Measurements from ENCODE around the gene IFRD1. TPM values are rescaled to one million over a fixed set of nuclear protein-coding genes. Genes with fewer than 3 reads are reported as not detected.

IFRD1 gene
- total RNA-seq, 2 experiments from 2014 or later, result 33.4 to 36.1 TPM

DNA sequence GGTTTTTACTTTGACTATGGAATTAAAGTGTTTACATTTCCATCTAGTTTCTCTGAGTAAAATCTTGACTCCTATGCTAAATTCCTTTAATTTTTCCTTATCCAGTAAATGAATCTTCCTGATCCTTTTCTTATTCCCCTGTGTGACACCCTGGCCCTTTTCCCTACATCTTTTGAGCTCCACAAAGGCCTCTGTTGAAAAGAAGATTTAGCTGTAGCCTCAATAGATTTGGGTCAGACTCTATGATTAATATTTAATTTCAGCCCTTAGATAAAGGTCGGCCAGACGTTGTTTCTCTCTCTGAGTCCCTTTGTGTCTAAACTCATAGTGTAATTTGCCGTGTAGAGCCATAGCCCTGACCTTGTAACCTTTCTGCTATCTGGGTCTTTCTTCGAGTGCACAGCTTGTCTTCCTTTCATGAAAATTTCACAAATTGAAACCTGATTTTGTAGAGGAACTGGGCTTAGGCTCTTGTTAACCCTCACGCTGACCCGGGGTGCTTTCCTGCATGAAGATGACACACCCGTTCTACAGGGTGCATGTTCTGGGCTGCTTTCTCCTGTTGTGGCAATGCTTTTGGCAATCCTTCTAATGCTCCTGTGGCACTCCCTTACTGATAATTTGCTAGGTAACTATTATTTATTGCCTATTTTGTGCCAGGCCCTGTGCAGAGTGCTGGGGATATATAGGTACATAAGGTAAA is 51.7 kb downstream of the IFRD1 start:
- H3K9me3 Mint-ChIP-seq, result no peaks in the 10 kb centered on the region
- CTCF ChIA-PET, result interaction anchor here (1.0 kb wide), 1 partner anchor 22 kb away, joined by 3 read pairs; no protein-coding TSS in a partner anchor
- no peak for DNase-seq
- H3K27me3 Mint-ChIP-seq, result peaks cover 14% of the 10 kb centered on the region
- H3K4me1 Mint-ChIP-seq, result no peaks in the 10 kb centered on the region
- no peaks in the 10 kb centered on the region for H3K36me3 Mint-ChIP-seq (ENCODE audit: low read depth)
- no peak overlapping the region for H3K27ac Mint-ChIP-seq
- POLR2A ChIA-PET, result no interaction called here
- H3K4me3 Mint-ChIP-seq, result no peak overlapping the region

DNA sequence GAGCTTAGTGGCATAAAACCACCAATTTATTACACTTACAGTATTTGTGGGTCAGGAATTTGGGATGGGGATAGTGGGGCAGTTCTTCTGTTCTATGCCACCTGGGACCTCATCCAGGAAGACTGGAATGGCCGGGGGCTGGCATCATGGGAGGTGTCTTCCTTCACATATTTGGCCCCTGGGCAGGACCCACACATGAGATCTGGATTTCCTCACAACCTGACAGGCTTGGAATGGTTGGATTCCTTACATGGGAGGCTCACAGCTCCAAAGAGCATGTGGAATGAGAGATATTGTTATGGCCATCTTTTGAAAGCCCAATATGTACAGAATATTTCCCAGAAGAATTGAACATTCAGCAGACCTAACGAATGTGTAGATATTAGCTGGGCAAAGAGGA is 52.4 kb downstream of the IFRD1 start:
- POLR2A ChIA-PET, result no interaction called here
- no peaks in the 10 kb centered on the region for H3K36me3 Mint-ChIP-seq (ENCODE audit: low read depth)
- H3K9me3 Mint-ChIP-seq, result no peaks in the 10 kb centered on the region
- H3K27me3 Mint-ChIP-seq, result peaks cover 9% of the 10 kb centered on the region
- no peak overlapping the region for H3K27ac Mint-ChIP-seq
- no peak for DNase-seq
- CTCF ChIA-PET, result no interaction called here
- H3K4me3 Mint-ChIP-seq, result no peak overlapping the region
- no peaks in the 10 kb centered on the region for H3K4me1 Mint-ChIP-seq

DNA sequence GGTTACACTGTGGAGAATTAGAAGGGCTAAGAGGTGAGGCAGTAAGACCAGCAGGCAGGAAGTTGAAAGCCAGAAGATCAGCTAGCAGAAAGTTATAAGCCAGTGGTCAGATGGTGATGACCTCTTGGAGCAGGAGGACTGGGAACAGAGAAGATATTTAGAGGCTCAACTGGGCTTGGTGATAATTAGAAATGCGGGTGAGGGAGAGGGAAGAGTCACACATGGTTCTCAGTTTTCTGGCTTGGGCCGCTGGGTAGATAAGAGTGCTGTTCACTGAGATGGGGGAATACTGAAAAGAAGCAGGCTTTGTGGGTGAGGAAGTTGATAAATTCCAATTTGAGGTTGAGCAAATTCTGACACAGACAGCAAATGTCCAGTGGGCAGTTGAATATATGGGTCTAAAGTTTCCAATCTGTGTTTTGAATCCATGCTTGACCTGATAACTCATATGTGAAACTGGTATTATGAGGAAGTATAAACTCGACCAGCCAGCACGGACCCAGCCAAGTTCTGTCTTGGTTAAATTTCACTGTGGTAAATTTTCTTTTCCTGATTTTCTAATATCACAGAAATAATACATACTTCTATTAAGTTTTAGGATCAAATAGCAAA is 53.2 kb downstream of the IFRD1 start:
- no peak for DNase-seq
- Mint-ChIP-seq H3K27me3 (peaks cover 6% of the 10 kb centered on the region), H3K4me3 (no peak overlapping the region), H3K4me1 (no peaks in the 10 kb centered on the region), H3K27ac (no peak overlapping the region), H3K9me3 (no peaks in the 10 kb centered on the region), H3K36me3 (ENCODE audit: low read depth) (no peaks in the 10 kb centered on the region)
- ChIA-PET CTCF (no interaction called here), POLR2A (no interaction called here)

DNA sequence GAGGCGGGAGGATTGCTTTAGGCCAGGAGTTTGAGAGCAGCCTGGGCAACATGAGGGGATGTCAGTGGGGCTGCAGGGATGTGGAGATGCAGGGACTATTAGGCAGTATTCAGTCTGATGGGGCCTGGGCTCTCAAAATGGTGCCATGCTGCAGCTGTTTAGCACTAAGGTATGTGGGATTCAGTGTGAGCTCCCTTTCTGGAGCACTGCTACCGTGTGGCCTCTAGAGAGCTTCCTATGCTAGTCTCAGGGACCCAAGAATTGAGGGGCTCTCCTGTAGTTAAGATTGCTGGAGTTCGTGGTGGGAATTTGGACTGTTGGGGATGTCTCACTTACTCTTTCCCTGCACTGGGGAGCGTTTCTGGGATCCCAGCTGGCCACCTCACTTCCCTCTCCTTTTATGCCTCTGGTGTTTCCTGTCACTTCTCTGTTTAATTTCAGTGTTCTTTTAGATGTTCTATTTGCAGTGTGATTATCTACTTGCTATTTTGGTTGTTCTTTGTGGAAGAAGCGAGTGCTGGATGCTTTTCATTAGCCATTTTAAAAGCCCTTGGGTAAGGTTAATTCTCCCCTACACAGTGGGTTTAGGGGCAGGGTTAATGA is 53.9 kb downstream of the IFRD1 start:
- Mint-ChIP-seq H3K36me3 (ENCODE audit: low read depth) (no peaks in the 10 kb centered on the region), H3K9me3 (no peaks in the 10 kb centered on the region), H3K4me3 (no peak overlapping the region), H3K27ac (no peak overlapping the region), H3K27me3 (peaks cover 6% of the 10 kb centered on the region), H3K4me1 (no peaks in the 10 kb centered on the region)
- DNase-seq, result no peak
- POLR2A ChIA-PET, result no interaction called here
- CTCF ChIA-PET, result no interaction called here

DNA sequence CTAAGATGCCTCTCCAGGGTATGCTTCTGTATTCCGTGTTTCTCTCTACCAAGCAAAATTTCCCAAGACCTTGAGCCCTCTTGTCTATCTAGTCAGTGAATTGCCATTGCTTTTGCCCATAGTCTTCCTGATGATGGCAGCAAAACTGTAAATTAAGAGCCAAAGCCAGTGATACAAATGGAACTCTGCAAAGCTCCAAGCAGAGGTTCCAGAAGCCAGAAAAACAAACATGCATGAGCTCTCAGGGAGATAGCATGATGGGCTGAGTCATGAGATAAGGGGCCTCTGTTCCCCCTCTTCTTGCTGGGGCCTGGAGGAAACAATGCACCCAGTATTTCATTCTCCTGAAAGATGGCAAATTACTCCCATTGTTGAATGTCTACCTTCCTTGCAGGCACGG is 55.2 kb downstream of the IFRD1 start:
- CTCF ChIA-PET, result no interaction called here
- POLR2A ChIA-PET, result no interaction called here
- Mint-ChIP-seq H3K4me1 (peaks cover 8% of the 10 kb centered on the region), H3K27ac (no peak overlapping the region), H3K4me3 (no peak overlapping the region), H3K9me3 (no peaks in the 10 kb centered on the region), H3K36me3 (ENCODE audit: low read depth) (no peaks in the 10 kb centered on the region), H3K27me3 (peaks cover 6% of the 10 kb centered on the region)
- no peak for DNase-seq

DNA sequence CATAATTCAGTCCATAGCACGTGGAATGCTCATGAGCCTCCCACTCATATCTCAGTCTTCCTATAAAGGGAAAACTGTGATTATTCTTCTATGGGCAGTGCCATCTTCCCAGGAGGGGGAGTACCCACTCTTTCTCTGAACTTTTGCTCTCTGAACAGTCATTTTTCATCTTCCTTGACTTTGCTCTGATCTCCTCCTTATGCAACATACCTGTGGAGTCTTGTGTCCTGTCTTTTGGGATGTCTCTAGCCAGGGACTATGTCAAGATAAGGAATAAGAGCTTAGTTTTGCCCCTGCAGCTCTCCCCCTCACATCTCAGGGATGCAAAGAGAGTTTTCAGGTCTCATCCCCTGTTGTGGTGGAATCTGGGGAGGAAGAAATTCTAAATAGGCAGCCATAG is 58.1 kb downstream of the IFRD1 start:
- no peak overlapping the region for H3K4me3 Mint-ChIP-seq
- no peak overlapping the region for H3K27ac Mint-ChIP-seq
- H3K4me1 Mint-ChIP-seq, result peaks cover 13% of the 10 kb centered on the region
- POLR2A ChIA-PET, result no interaction called here
- CTCF ChIA-PET, result no interaction called here
- H3K9me3 Mint-ChIP-seq, result no peaks in the 10 kb centered on the region
- no peak for DNase-seq
- H3K36me3 Mint-ChIP-seq (ENCODE audit: low read depth), result no peaks in the 10 kb centered on the region
- H3K27me3 Mint-ChIP-seq, result peaks cover 10% of the 10 kb centered on the region

DNA sequence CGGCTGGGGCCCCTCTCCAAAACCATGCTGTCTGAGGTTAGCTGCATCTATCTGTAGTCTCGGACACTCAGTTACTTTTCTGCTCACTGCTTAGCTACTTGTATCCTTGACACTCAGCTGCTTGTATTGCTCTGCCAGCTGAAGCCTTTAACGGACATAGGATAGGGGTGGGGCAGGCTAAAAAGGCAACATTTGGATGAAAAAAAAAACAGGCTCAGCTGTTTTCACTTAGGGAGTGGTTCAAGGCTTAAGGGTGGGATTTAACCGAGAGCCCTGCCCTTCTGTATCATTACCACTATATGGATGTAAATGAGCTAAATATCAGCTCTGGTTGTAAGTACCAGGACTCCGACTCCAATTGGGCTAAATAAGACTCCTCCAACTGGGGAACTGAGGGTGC is 59.1 kb downstream of the IFRD1 start:
- no peak for DNase-seq
- no peaks in the 10 kb centered on the region for H3K9me3 Mint-ChIP-seq
- H3K27ac Mint-ChIP-seq, result no peak overlapping the region
- POLR2A ChIA-PET, result no interaction called here
- H3K27me3 Mint-ChIP-seq, result peaks cover 10% of the 10 kb centered on the region
- no peaks in the 10 kb centered on the region for H3K36me3 Mint-ChIP-seq (ENCODE audit: low read depth)
- no peak overlapping the region for H3K4me3 Mint-ChIP-seq
- peaks cover 13% of the 10 kb centered on the region for H3K4me1 Mint-ChIP-seq
- CTCF ChIA-PET, result no interaction called here

DNA sequence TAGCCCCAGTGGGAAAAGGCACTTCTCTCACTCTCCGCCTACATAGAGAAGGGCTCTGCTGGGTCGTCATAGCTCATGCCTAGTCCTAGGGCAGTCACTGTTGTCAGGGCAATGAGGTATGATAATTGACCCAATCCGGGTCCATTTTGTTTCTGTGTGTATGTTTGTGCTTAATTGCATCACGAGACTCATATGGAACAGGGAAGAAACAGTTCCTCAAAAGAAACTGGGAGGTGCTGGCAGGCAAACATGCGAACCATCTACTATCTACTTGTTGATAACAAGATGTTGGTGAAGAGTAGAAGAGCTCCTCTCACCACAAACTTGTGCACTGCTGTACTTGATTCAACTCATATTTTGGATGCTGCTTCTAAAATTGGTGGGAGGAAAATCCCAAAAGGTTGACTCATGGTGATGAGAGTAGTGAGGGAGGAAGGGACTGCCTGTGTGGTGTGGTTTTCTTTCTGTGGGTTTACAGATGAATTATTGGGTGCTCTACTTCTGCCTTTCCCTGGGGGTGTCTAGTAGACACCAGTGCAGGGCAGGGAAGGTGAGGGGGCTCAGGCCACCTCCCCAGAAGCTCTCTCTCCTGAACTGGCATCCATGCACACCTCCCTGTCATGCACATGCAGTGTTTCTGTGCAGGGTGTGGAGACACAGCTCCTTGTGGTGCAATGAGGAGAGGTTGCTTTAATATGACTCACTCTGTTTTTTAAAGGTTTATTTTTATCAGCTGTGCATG is 59.9 kb downstream of the IFRD1 start:
- CTCF ChIA-PET, result no interaction called here
- Mint-ChIP-seq H3K36me3 (ENCODE audit: low read depth) (no peaks in the 10 kb centered on the region), H3K4me3 (no peak overlapping the region), H3K4me1 (peaks cover 13% of the 10 kb centered on the region), H3K27me3 (peaks cover 6% of the 10 kb centered on the region), H3K9me3 (no peaks in the 10 kb centered on the region), H3K27ac (no peak overlapping the region)
- POLR2A ChIA-PET, result no interaction called here
- DNase-seq, result no peak

DNA sequence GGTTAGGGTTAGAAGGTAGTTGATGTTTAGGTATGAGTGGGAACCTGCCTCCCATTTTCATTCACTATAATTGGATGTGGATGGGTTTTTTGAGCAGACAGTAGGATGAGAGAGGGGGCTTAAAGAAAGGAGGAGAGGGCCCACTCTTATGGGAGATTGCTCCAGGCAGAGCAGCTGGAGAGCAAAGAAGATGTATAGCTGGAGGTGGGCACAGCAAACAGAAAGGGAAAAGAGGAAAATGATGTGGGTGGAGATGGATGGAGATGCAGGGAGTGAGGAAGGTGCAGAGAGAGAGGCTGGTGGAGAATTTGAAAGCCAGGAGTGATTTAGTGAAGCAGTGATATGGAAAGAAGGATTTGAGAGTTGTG is 60.5 kb downstream of the IFRD1 start:
- ChIA-PET CTCF (no interaction called here), POLR2A (no interaction called here)
- Mint-ChIP-seq H3K27me3 (peaks cover 6% of the 10 kb centered on the region), H3K27ac (no peak overlapping the region), H3K4me3 (no peak overlapping the region), H3K4me1 (peaks cover 13% of the 10 kb centered on the region), H3K9me3 (no peaks in the 10 kb centered on the region), H3K36me3 (ENCODE audit: low read depth) (no peaks in the 10 kb centered on the region)
- DNase-seq, result no peak

DNA sequence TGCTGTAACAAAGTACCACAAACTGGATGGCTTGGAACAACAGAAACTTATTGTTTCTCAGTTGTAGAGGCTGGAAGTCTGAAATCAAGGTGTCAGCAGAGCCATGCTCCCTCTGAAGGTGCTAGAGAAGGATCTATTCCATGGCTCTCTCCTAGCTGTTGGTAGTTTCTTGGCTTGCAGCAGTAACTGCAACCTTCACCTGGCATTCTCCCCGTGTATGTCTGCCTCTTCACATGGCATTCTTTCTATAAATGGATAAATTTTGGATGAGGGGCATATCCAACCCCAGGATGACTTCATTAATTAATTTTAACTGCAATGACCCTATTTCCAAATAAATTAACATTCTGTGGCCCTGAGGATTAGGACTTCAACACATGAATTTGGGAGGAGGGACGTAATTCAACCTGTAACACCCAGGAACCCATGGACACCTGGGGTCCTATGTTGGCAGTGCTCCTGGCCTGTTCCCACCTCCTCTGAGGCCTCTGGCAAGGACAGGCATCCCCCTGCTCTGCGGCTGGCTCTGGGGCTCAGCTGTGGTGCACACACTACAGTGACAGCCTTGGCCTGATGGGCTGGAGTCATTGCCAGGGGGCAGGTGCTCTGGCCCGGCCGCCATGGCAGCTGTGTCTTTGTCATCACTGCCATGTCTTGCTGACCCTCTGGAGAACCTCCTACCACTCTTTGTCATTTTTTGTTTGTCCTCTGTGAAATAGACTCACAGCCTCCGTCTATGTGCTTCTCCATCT is 61.4 kb downstream of the IFRD1 start:
- Mint-ChIP-seq H3K27ac (no peak overlapping the region), H3K4me1 (peaks cover 13% of the 10 kb centered on the region), H3K27me3 (peaks cover 7% of the 10 kb centered on the region), H3K4me3 (no peak overlapping the region), H3K36me3 (ENCODE audit: low read depth) (no peaks in the 10 kb centered on the region), H3K9me3 (no peaks in the 10 kb centered on the region)
- ChIA-PET CTCF (no interaction called here), POLR2A (no interaction called here)
- no peak for DNase-seq

DNA sequence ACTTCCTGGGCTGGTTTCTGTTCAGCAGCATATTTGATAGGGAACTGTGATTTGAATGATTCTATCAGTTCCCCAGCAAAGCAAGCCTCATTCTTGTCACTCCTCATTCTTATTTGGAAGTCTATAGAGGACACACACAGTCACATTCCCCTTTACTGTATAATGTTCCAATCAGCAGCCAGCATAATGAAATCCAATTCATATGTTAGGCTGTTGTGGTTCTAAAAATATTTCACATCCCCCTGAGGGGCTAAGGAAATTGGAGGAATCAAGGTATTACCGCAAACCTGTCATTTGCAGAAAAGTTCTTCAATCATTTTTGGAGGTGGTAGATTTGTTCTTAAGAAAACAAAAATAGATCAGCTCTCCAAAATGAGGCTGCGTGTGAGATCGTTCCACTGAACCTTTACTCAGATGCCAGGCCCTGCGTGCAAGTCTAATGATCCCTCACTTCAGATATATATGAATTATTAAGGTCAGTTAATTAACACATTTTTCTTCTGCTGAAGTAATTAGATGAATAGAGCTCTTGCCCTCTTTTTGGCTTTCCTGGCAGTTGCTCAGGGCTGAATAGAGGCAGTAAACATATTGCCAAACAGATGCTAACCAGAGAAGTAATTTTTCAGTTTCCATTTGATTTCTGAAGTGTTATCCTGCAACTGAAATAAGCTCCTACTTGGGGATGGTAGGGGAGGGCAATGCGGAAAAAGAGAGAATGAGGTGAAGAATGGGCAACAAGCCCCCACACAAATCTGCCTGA is 62.4 kb downstream of the IFRD1 start:
- Mint-ChIP-seq H3K4me1 (peaks cover 13% of the 10 kb centered on the region), H3K27me3 (peaks cover 13% of the 10 kb centered on the region)

DNA sequence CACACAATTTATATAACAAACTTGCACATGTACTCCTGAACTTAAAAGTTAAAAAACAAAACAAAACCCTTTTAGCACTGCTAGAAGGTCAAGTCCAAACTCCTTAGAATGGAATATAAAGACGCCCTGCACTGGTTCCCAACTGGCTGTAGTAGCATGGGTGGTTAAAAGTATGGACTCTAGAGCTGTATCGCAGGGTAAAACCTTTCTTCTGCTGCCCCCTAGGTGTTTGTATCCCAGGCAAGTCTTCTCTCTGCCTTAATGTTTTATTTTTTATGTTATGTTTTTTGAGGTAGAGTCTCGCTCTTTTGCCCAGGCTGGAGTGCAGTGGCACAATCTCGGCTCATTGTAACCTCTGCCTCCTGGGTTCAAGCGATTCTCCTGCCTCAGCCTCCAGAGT is 65.7 kb downstream of the IFRD1 start:
- DNase-seq, result no peak
- no peak overlapping the region for H3K27ac Mint-ChIP-seq
- H3K4me1 Mint-ChIP-seq, result no peaks in the 10 kb centered on the region
- H3K36me3 Mint-ChIP-seq (ENCODE audit: low read depth), result no peaks in the 10 kb centered on the region
- no peak overlapping the region for H3K4me3 Mint-ChIP-seq
- H3K9me3 Mint-ChIP-seq, result no peaks in the 10 kb centered on the region
- ChIA-PET CTCF (no interaction called here), POLR2A (no interaction called here)
- H3K27me3 Mint-ChIP-seq, result peaks cover 20% of the 10 kb centered on the region

More for the DNA sequence above, 62.4 kb downstream of the IFRD1 start:
- Mint-ChIP-seq H3K9me3 (no peaks in the 10 kb centered on the region), H3K27ac (no peak overlapping the region), H3K4me3 (no peak overlapping the region), H3K36me3 (ENCODE audit: low read depth) (no peaks in the 10 kb centered on the region)
- CTCF ChIA-PET, result no interaction called here
- POLR2A ChIA-PET, result interaction anchor here (1.1 kb wide), 1 partner anchor 48 kb away, joined by 3 read pairs; no protein-coding TSS in a partner anchor
- no peak for DNase-seq

Data from activated CD4-positive, alpha-beta memory T cell treated with anti-CD3 and anti-CD28 coated beads, Interleukin-2, amount 10 ng/mL, durations not matched to agents 7 days and 5 days (primary cell).